Measurements from ENCODE around the gene COG5. TPM values are rescaled to one million over a fixed set of nuclear protein-coding genes. Genes with fewer than 3 reads are reported as not detected.
"Not testable (repeated sequence)": the region's sequence is repeated elsewhere in the genome, so short reads cannot be mapped to it uniquely, and the experiment has no call there.

The COG5 gene
- total and polyA plus RNA-seq, 8 donors: 4.1 to 34.7 (median 26.5) TPM

- no peak for FAIRE-seq
Measured at GRCh38 chr7:107538001-107538400, 25.7 kb downstream of the COG5 start.

GRCh38 chr7:107537228-107537627 lies 26.5 kb downstream of the COG5 start:
- DNase-seq; H3K9me3 ChIP-seq; ATAC-seq; intact Hi-C loops (cut with DNase I); FAIRE-seq; H3K36me3 ChIP-seq; H3K4me3 ChIP-seq; H3K27me3 ChIP-seq: not testable (repeated sequence)
- Histone ChIP-seq H3K4me1 (peaks cover 0 to 12% (median 5%) of the 10 kb centered on the region in 3 donors), H3K27ac (peak overlapping the region in 1 of 4 donors; percentile 29)
- WGBS, 2 donors: 52 to 53% methylated on average over 4 of the region's 4 CpGs

More at GRCh38 chr7:107538001-107538400, 25.7 kb downstream of the COG5 start:
- Histone ChIP-seq H3K36me3 (no peaks in the 10 kb centered on the region), H3K4me3 (no peak overlapping the region), H3K9me3 (no peaks in the 10 kb centered on the region), H3K27ac (peak overlapping the region in 2 of 4 donors; percentile 29 to 34), H3K4me1 (peaks cover 0 to 12% (median 5%) of the 10 kb centered on the region in 3 donors), H3K27me3 (no peaks in the 10 kb centered on the region)
- DNase-seq (peak in 4 of 6 donors; percentile 58 to 83 (median 80)), ATAC-seq (peak; percentile 87 to 96 (median 92))
- no peak for TF ChIP-seq CTCF (IDR thresholded peaks at IDR 0.05)
- intact Hi-C loops (cut with DNase I): no loop called here
- 30 to 34% methylated on average over 2 of the region's 2 CpGs for WGBS, 2 donors

GRCh38 chr7:107534139-107534538 lies 29.6 kb downstream of the COG5 start:
- no peaks in the 10 kb centered on the region for H3K36me3 ChIP-seq
- no peaks in the 10 kb centered on the region for H3K27me3 ChIP-seq
- H3K9me3 ChIP-seq: no peaks in the 10 kb centered on the region
- no peak overlapping the region for H3K4me3 ChIP-seq
- no peak for DNase-seq
- no peak overlapping the region for H3K27ac ChIP-seq
- intact Hi-C loops (cut with DNase I): no loop called here
- TF ChIP-seq CTCF (IDR thresholded peaks at IDR 0.05): no peak
- no peak for FAIRE-seq
- peaks cover 0 to 12% (median 5%) of the 10 kb centered on the region in 3 donors for H3K4me1 ChIP-seq
- no peak for ATAC-seq

- no peak for FAIRE-seq
- Histone ChIP-seq H3K36me3 (peaks cover 0 to 6% (median 0%) of the 10 kb centered on the region in 3 donors), H3K4me1 (peaks cover 0 to 3% (median 0%) of the 10 kb centered on the region in 3 donors), H3K27me3 (no peaks in the 10 kb centered on the region), H3K9me3 (no peaks in the 10 kb centered on the region), H3K27ac (no peak overlapping the region), H3K4me3 (no peak overlapping the region)
- intact Hi-C loops (cut with DNase I): no loop called here
- no peak for ATAC-seq
- no peak for DNase-seq
- no peak for TF ChIP-seq CTCF (IDR thresholded peaks at IDR 0.05)
Measured at GRCh38 chr7:107530751-107531150, 33.0 kb downstream of the COG5 start.

GRCh38 chr7:107528461-107528860 lies 35.3 kb downstream of the COG5 start:
- no peak for TF ChIP-seq CTCF (IDR thresholded peaks at IDR 0.05)
- FAIRE-seq (no peak), DNase-seq (no peak), ATAC-seq (no peak)
- Histone ChIP-seq H3K4me1 (peaks cover 0 to 3% (median 0%) of the 10 kb centered on the region in 3 donors), H3K4me3 (no peak overlapping the region), H3K27me3 (no peaks in the 10 kb centered on the region), H3K27ac (no peak overlapping the region), H3K9me3 (no peaks in the 10 kb centered on the region), H3K36me3 (peaks cover 0 to 14% (median 0%) of the 10 kb centered on the region in 3 donors)
- intact Hi-C loops (cut with DNase I): no loop called here
